Activated effector memory CD4-positive, alpha-beta T cell treated with anti-CD3 and anti-CD28 coated beads, Interleukin-2, amount 50 U/mL, for 16 hours (primary cell): ENCODE data around the gene DNAJC15.

Experiments
- DNase-seq: peaks from one replicate; pipeline ENCODE4 v3.0.0-alpha.2; 2020

DNAJC15 gene

GRCh38 chr13:43129511-43130110, 106.2 kb downstream of the DNAJC15 start:
- DNase-seq = no peak

- DNase-seq = no peak
Measured at GRCh38 chr13:43132257-43132656, 108.9 kb downstream of the DNAJC15 start.

- DNase-seq = no peak
Measured at GRCh38 chr13:43132911-43133310, 109.5 kb downstream of the DNAJC15 start.

- no peak for DNase-seq
Measured at GRCh38 chr13:43133792-43134191, 110.4 kb downstream of the DNAJC15 start.

GRCh38 chr13:43134868-43135267, 111.5 kb downstream of the DNAJC15 start:
- DNase-seq = no peak

GRCh38 chr13:43135516-43135915, 112.1 kb downstream of the DNAJC15 start:
- DNase-seq = no peak

- DNase-seq = no peak
Measured at GRCh38 chr13:43136920-43137575, 113.7 kb downstream of the DNAJC15 start.

GRCh38 chr13:43139211-43139610, 115.8 kb downstream of the DNAJC15 start:
- no peak for DNase-seq

GRCh38 chr13:43139921-43140320, 116.5 kb downstream of the DNAJC15 start:
- no peak for DNase-seq

GRCh38 chr13:43140985-43141384, 117.6 kb downstream of the DNAJC15 start:
- no peak for DNase-seq

GRCh38 chr13:43141685-43142084, 118.3 kb downstream of the DNAJC15 start:
- no peak for DNase-seq

- no peak for DNase-seq
Measured at GRCh38 chr13:43143591-43143990, 120.2 kb downstream of the DNAJC15 start.

GRCh38 chr13:43145534-43146196, 122.3 kb downstream of the DNAJC15 start:
- DNase-seq = no peak

GRCh38 chr13:43146400-43146799, 123.0 kb downstream of the DNAJC15 start:
- no peak for DNase-seq

GRCh38 chr13:43150369-43151207, 127.2 kb downstream of the DNAJC15 start:
- no peak for DNase-seq

- DNase-seq = no peak
Measured at GRCh38 chr13:43153436-43154090, 130.2 kb downstream of the DNAJC15 start.

- no peak for DNase-seq
Measured at GRCh38 chr13:43154156-43154651, 130.8 kb downstream of the DNAJC15 start.

GRCh38 chr13:43154839-43155238, 131.5 kb downstream of the DNAJC15 start:
- no peak for DNase-seq

GRCh38 chr13:43156916-43157315, 133.5 kb downstream of the DNAJC15 start:
- no peak for DNase-seq

GRCh38 chr13:43157796-43158195, 134.4 kb downstream of the DNAJC15 start:
- no peak for DNase-seq

GRCh38 chr13:43158516-43158915, 135.1 kb downstream of the DNAJC15 start:
- DNase-seq = no peak

- no peak for DNase-seq
Measured at GRCh38 chr13:43159026-43159461, 135.7 kb downstream of the DNAJC15 start.
